CD8-positive, alpha-beta memory T cell (primary cell): ENCODE measurements around the gene UPK3B. TPM values are rescaled to one million over a fixed set of nuclear protein-coding genes. Genes with fewer than 3 reads are reported as not detected.
"Not testable (repeated sequence)": the region's sequence is repeated elsewhere in the genome, so short reads cannot be mapped to it uniquely, and the experiment has no call there.

Experiments
- CTCF ChIA-PET: fragments of 350-600 bp; sonication (Branson Sonifier 250); formaldehyde crosslinking; loops from one replicate; lab custom pipeline; 2021; ENCODE audit warnings: antibody characterized with exemption; lab: Charles Lee
- POLR2A ChIA-PET: fragments of 350-600 bp; sonication (Branson Sonifier 250); formaldehyde crosslinking; loops from one replicate; lab custom pipeline; 2021; ENCODE audit warnings: antibody characterized with exemption; lab: Charles Lee
- DNase-seq, 5 donors: peaks; one replicate each; pipeline versions ENCODE4 v3.0.0 to v3.0.0-alpha.2; 2020 to 2022; ENCODE audit warnings: mixed read lengths in 1 of 5
- H3K27ac ChIP-seq: one replicate; pipeline ENCODE4 v1.7.0; 2013; ENCODE audit warnings: low read depth, mild to moderate bottlenecking, low read length, moderate library complexity
- H3K27me3 ChIP-seq: 2 replicates; pipeline ENCODE4 v1.7.0; 2013; ENCODE audit warnings: low read length, mild to moderate bottlenecking; ENCODE audit not compliant: insufficient read depth, poor library complexity, severe bottlenecking
- H3K36me3 ChIP-seq: 2 replicates; pipeline ENCODE4 v1.7.0; 2013; ENCODE audit warnings: mild to moderate bottlenecking, low read length, moderate library complexity; ENCODE audit not compliant: insufficient read depth
- H3K4me1 ChIP-seq: 2 replicates; pipeline ENCODE4 v1.7.0; 2013; ENCODE audit warnings: mild to moderate bottlenecking, low read length, moderate library complexity; ENCODE audit not compliant: insufficient read depth
- H3K4me3 ChIP-seq: 2 replicates; pipeline ENCODE4 v1.7.0; 2013; ENCODE audit warnings: mild to moderate bottlenecking, low read length
- H3K9me3 ChIP-seq: 2 replicates; pipeline ENCODE4 v1.7.0; 2013; ENCODE audit warnings: mild to moderate bottlenecking, low read length
- H3K27ac Mint-ChIP-seq, 8 donors: one replicate each; pipeline ENCODE4 v1.8.0; 2020 to 2021; ENCODE audit warnings: mixed read lengths in 8 of 8, mild to moderate bottlenecking in 6 of 8, inconsistent platforms in 3 of 8, moderate library complexity in 3 of 8
- H3K27me3 Mint-ChIP-seq, 2 donors: one replicate each; pipeline ENCODE4 v1.8.0; 2020 to 2021; ENCODE audit warnings: mixed read lengths in 2 of 2, mild to moderate bottlenecking in 1 of 2, moderate library complexity in 1 of 2
- H3K36me3 Mint-ChIP-seq, 3 donors: one replicate each; pipeline ENCODE4 v1.8.0; 2020 to 2021; ENCODE audit warnings: mixed read lengths in 3 of 3, inconsistent platforms in 1 of 3, mild to moderate bottlenecking in 1 of 3
- H3K4me1 Mint-ChIP-seq, 3 donors: one replicate each; pipeline ENCODE4 v1.8.0; 2020 to 2021; ENCODE audit warnings: mixed read lengths in 3 of 3, inconsistent platforms in 1 of 3, mild to moderate bottlenecking in 1 of 3
- H3K4me3 Mint-ChIP-seq, 7 donors: one replicate each; pipeline ENCODE4 v1.8.0; 2020 to 2021; ENCODE audit warnings: mixed read lengths in 7 of 7, mild to moderate bottlenecking in 6 of 7, moderate library complexity in 4 of 7, inconsistent platforms in 2 of 7
- H3K9me3 Mint-ChIP-seq, 5 donors: one replicate each; pipeline ENCODE4 v1.8.0; 2020 to 2022; ENCODE audit warnings: mixed read lengths in 5 of 5, mild to moderate bottlenecking in 3 of 5, moderate library complexity in 2 of 5, inconsistent platforms in 1 of 5
- polyA plus RNA-seq: library from polyadenylated mRNA; unstranded; fragments of 300-500 nt; fragmentation: Illumina TruSeq; gene quantifications from one replicate; pipeline ENCODE4 v1.2.3, GENCODE V29; 2021
- total RNA-seq, 2 experiments: library from RNA; stranded (reverse); gene quantifications; one replicate each; pipeline ENCODE4 v1.2.3, GENCODE V29; 2021

Gene UPK3B
- total and polyA plus RNA-seq, 3 experiments from 2014 or later = 0.16 to 0.42 TPM; not detected in 1

GRCh38 chr7:76484456-76484855 is 25.9 kb upstream of the UPK3B start:
- H3K27me3 ChIP-seq, H3K27me3 Mint-ChIP-seq, H3K4me1 ChIP-seq, H3K27ac Mint-ChIP-seq, H3K36me3 ChIP-seq, CTCF ChIA-PET, H3K4me3 Mint-ChIP-seq, H3K27ac ChIP-seq, POLR2A ChIA-PET, H3K4me3 ChIP-seq, H3K9me3 ChIP-seq, H3K9me3 Mint-ChIP-seq, H3K4me1 Mint-ChIP-seq: not testable (repeated sequence)
- DNase-seq = peak in 1 of 5 donors; percentile 24
- H3K36me3 Mint-ChIP-seq = peaks cover 0 to 22% (median 2%) of the 10 kb centered on the region in 3 donors

- DNase-seq = peak in 1 of 5 donors; percentile 1
- H3K4me1 ChIP-seq, H3K36me3 ChIP-seq, CTCF ChIA-PET, H3K27ac ChIP-seq, H3K9me3 Mint-ChIP-seq, H3K4me3 ChIP-seq, POLR2A ChIA-PET, H3K27me3 ChIP-seq, H3K9me3 ChIP-seq, H3K27me3 Mint-ChIP-seq, H3K4me3 Mint-ChIP-seq, H3K4me1 Mint-ChIP-seq: not testable (repeated sequence)
- H3K36me3 Mint-ChIP-seq = peaks cover 0 to 18% (median 2%) of the 10 kb centered on the region in 3 donors
- H3K27ac Mint-ChIP-seq = peak overlapping the region in 1 of 8 donors; percentile 68
These were observed 24.3 kb upstream of the UPK3B start for GRCh38 chr7:76485822-76486610.

GRCh38 chr7:76486618-76487017 is 23.7 kb upstream of the UPK3B start:
- H3K27me3 Mint-ChIP-seq, H3K36me3 ChIP-seq, H3K4me1 ChIP-seq, H3K27ac ChIP-seq, H3K9me3 Mint-ChIP-seq, CTCF ChIA-PET, H3K9me3 ChIP-seq, POLR2A ChIA-PET, H3K4me3 ChIP-seq, H3K27me3 ChIP-seq, H3K4me1 Mint-ChIP-seq: not testable (repeated sequence)
- peak overlapping the region; percentile 52 to 92 (median 72) for H3K27ac Mint-ChIP-seq
- peak overlapping the region in 4 of 7 donors; percentile 38 to 79 (median 55) for H3K4me3 Mint-ChIP-seq
- peaks cover 0 to 18% (median 2%) of the 10 kb centered on the region in 3 donors for H3K36me3 Mint-ChIP-seq
- DNase-seq = peak in 4 of 5 donors; percentile 13 to 60 (median 54)

GRCh38 chr7:76487969-76488368 is 22.4 kb upstream of the UPK3B start:
- H3K36me3 Mint-ChIP-seq, H3K4me3 ChIP-seq, H3K27ac Mint-ChIP-seq, CTCF ChIA-PET, POLR2A ChIA-PET, H3K9me3 Mint-ChIP-seq, H3K27ac ChIP-seq, H3K36me3 ChIP-seq, H3K4me1 Mint-ChIP-seq, H3K27me3 Mint-ChIP-seq, H3K4me1 ChIP-seq, H3K9me3 ChIP-seq, H3K27me3 ChIP-seq, H3K4me3 Mint-ChIP-seq, DNase-seq: not testable (repeated sequence)

- H3K36me3 ChIP-seq, CTCF ChIA-PET, H3K4me3 Mint-ChIP-seq, H3K4me1 Mint-ChIP-seq, H3K27me3 ChIP-seq, H3K27ac Mint-ChIP-seq, H3K27me3 Mint-ChIP-seq, H3K9me3 ChIP-seq, H3K9me3 Mint-ChIP-seq, POLR2A ChIA-PET, H3K4me1 ChIP-seq, H3K4me3 ChIP-seq, H3K36me3 Mint-ChIP-seq, H3K27ac ChIP-seq: not testable (repeated sequence)
- peak in 1 of 5 donors; percentile 21 for DNase-seq
These were observed 18.2 kb upstream of the UPK3B start for GRCh38 chr7:76492139-76492538.

GRCh38 chr7:76495717-76496116 is 14.6 kb upstream of the UPK3B start:
- H3K4me3 Mint-ChIP-seq = not testable (repeated sequence)

GRCh38 chr7:76497918-76498582 is 12.3 kb upstream of the UPK3B start:
- peaks cover 0 to 18% (median 0%) of the 10 kb centered on the region in 3 donors for H3K36me3 Mint-ChIP-seq
- H3K27ac ChIP-seq, H3K27me3 ChIP-seq, H3K4me3 Mint-ChIP-seq, DNase-seq, POLR2A ChIA-PET, H3K27ac Mint-ChIP-seq, H3K4me1 Mint-ChIP-seq, CTCF ChIA-PET, H3K27me3 Mint-ChIP-seq, H3K4me1 ChIP-seq, H3K36me3 ChIP-seq, H3K9me3 Mint-ChIP-seq, H3K9me3 ChIP-seq, H3K4me3 ChIP-seq: not testable (repeated sequence)

More at GRCh38 chr7:76495717-76496116, 14.6 kb upstream of the UPK3B start:
- H3K27me3 Mint-ChIP-seq, H3K27me3 ChIP-seq, H3K9me3 Mint-ChIP-seq, H3K27ac Mint-ChIP-seq, H3K9me3 ChIP-seq, H3K27ac ChIP-seq, H3K4me3 ChIP-seq, H3K4me1 Mint-ChIP-seq, POLR2A ChIA-PET, CTCF ChIA-PET, H3K4me1 ChIP-seq, H3K36me3 Mint-ChIP-seq, H3K36me3 ChIP-seq: not testable (repeated sequence)
- DNase-seq = peak in 1 of 5 donors; percentile 30

GRCh38 chr7:76498583-76499200 is 11.7 kb upstream of the UPK3B start:
- H3K4me1 Mint-ChIP-seq, H3K27ac ChIP-seq, DNase-seq, H3K27ac Mint-ChIP-seq, H3K4me3 ChIP-seq, H3K9me3 ChIP-seq, H3K4me1 ChIP-seq, POLR2A ChIA-PET, CTCF ChIA-PET, H3K4me3 Mint-ChIP-seq, H3K36me3 ChIP-seq, H3K27me3 Mint-ChIP-seq, H3K27me3 ChIP-seq, H3K9me3 Mint-ChIP-seq: not testable (repeated sequence)
- peaks cover 0 to 20% (median 0%) of the 10 kb centered on the region in 3 donors for H3K36me3 Mint-ChIP-seq
